Subcutaneous adipose tissue (tissue), 4 donors: ENCODE data around the gene ULK3. TPM values are rescaled to one million over a fixed set of nuclear protein-coding genes. Genes with fewer than 3 reads are reported as not detected.

Experiments
- total RNA-seq, 4 donors: library from RNA; depleted of rRNA; stranded (reverse); fragments of >200 nt; gene quantifications; one replicate each; pipeline ENCODE4 v1.1.0, GENCODE V29; 2016
- TF ChIP-seq, protein P1 (sequence below): fragments of 450-650 bp; IDR thresholded peaks from one replicate; pipeline ENCODE4 v1.5.1; 2016; ENCODE audit warnings: low read depth, mild to moderate bottlenecking, control low read depth, antibody characterized with exemption, moderate library complexity

ULK3 gene
- total RNA-seq, 4 donors from 2014 or later = 23.8 to 29.8 (median 28.7) TPM

DNA sequence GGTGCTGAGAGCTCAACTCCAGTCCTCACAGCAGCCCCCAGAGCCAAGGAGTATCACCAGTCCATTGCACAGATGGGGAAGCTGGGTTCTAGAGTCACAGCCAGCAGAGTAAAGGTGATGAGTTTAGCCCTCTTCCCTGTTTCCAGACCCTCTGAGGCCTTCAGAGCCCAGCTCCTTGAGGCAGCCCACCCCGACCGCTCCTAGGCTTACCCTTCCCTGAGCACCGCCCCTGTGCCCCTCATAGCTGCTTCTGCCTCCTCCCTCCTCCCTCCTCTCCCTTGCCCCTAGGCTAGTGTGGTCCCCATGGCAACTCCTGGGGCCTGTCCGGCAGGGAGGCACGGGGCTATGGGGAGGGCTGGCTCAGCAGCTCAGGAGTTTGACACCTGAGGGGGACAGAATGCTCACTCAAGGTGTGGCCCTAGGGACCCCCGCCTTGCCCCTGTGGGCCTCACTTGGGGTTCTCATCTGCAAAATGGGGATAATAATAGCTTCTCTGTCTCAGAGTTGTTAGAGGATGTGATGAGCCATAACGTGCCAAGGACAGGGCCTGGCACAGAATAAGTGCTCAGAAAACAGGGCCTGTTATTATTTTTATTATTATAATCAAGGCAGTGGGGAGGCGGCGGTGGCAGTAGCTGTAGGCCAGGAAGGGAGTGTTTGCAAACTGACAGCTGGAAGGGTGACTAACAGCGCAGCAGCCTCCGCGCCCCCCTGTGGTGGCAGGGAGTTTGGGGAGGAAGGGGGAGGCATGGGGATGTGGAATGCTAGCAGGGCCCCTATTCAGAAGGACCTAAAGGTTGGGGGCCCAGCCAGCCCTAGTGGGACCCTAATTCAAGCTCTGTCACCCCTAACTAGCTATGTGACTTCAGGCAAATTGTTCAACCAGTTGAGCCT is 49.6 kb downstream of the ULK3 start:
- TF ChIP-seq, protein P1, sequence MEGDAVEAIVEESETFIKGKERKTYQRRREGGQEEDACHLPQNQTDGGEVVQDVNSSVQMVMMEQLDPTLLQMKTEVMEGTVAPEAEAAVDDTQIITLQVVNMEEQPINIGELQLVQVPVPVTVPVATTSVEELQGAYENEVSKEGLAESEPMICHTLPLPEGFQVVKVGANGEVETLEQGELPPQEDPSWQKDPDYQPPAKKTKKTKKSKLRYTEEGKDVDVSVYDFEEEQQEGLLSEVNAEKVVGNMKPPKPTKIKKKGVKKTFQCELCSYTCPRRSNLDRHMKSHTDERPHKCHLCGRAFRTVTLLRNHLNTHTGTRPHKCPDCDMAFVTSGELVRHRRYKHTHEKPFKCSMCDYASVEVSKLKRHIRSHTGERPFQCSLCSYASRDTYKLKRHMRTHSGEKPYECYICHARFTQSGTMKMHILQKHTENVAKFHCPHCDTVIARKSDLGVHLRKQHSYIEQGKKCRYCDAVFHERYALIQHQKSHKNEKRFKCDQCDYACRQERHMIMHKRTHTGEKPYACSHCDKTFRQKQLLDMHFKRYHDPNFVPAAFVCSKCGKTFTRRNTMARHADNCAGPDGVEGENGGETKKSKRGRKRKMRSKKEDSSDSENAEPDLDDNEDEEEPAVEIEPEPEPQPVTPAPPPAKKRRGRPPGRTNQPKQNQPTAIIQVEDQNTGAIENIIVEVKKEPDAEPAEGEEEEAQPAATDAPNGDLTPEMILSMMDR = no peak

DNA sequence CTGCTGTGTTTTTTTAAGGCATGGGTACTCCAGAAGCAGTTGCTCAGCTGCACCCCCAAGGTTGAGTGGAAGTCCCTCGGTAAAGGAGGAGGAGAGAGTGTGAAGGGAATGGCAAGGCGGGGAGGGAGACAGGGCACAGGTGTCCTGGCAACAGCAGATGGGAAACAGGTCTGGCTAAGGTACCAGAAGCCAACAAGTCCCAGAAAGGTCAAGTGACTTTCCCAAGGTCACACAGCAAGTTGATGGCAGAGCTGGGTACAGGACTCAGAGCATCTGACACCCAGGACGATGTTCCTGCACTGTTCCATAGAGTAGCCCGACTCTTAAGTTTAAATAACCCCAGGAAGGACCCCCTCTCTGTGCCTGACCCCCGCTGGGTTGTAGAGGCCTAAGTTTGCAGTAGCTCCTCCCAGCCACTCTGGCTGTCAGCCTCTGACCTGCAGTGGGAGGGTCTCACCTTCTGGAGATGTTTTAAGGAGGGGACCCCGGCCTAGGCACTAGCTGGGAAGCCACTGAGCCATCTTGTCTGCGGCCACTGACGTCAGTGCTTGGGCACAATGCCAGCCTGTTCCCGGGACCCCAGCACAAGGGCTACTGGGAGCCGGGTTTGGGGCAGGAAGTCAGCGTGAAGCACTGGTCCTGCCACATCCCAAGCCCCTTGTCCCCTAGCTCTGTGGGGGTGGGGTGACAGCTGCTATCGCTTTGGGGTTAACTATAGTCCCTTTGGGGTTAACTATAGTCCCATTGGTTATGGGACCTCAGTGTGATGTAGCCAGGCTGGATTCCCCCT is 50.5 kb downstream of the ULK3 start:
- TF ChIP-seq, protein P1 = no peak

DNA sequence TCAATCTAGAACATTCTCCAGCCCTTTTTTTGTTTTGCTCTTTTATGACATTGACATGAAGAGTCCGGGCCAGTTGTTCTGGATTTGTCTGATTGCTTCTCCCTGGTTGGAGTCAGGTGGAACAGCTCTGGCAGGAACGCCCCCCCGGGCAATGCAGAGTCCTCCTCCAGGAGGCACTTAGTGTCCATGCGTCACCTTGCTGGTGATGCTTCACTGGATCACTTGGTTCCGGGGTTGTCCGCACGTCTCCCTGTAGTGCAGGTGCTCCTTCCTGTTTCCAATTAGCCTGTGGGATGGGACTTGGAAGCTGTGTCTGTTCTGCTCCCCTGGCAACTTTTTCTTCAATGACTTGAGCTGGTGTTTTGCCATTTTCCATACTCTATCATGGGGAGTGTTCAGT is 51.3 kb downstream of the ULK3 start:
- TF ChIP-seq, protein P1 = no peak

- TF ChIP-seq, protein P1 = no peak
Measured at GRCh38 chr15:74791007-74791406, 51.9 kb downstream of the ULK3 start.

- TF ChIP-seq, protein P1 = no peak
Measured at GRCh38 chr15:74790080-74790916, 52.7 kb downstream of the ULK3 start.

GRCh38 chr15:74789741-74790079 is 53.2 kb downstream of the ULK3 start:
- TF ChIP-seq, protein P1 = no peak
